Kidney epithelial cell (primary cell): ENCODE data around the gene ZBTB38. TPM values are rescaled to one million over a fixed set of nuclear protein-coding genes. Genes with fewer than 3 reads are reported as not detected.

Experiments
- DNase-seq: peaks from one replicate; pipeline ENCODE4 v3.0.0-alpha.2; 2010; ENCODE audit warnings: low read depth
- H3K27me3 ChIP-seq: 2 replicates; pipeline ENCODE4 v1.6.0; 2011; ENCODE audit warnings: low read length; ENCODE audit not compliant: control insufficient read depth, insufficient read depth
- H3K36me3 ChIP-seq: 2 replicates; pipeline ENCODE4 v1.5.1; 2011; ENCODE audit warnings: low read length; ENCODE audit not compliant: control insufficient read depth, insufficient read depth
- H3K4me3 ChIP-seq: 2 replicates; pipeline ENCODE4 v1.5.1; 2011; ENCODE audit warnings: low read depth, mild to moderate bottlenecking, control low read depth, low read length
- total RNA-seq: library from RNA; depleted of rRNA; stranded (reverse); fragments of >200 nt; gene quantifications from 2 replicates; pipeline ENCODE4 v1.2.3, GENCODE V29; 2015
- TF ChIP-seq, protein P1 (sequence below): IDR thresholded peaks from 2 replicates; pipeline ENCODE4 v1.5.1; 2011; ENCODE audit warnings: mild to moderate bottlenecking, moderate library complexity, low read length, control low read depth, inconsistent platforms; ENCODE audit not compliant: insufficient read depth, poor library complexity, severe bottlenecking

Gene ZBTB38
- total RNA-seq, 1 donor from 2014 or later = 87.0 TPM

DNA sequence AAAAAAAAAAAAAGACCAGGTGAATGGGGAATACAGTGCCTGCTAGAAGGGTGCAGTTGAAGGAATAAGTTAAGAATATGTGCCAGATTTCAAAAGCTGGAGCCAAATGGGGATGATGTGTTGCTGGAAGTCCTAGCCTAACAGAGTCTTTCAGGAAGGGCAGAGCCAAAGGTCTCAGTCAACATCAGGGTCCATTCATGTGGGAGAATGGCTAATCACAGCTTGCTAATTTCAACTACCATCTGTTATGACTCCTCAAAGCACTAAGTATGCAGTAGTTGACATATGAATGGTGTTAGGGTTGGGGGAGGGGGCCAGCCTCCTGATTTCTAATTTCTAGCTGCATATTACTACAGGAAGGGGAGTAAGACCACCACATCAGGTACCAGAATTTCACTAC is 4.4 kb downstream of the ZBTB38 start:
- H3K36me3 ChIP-seq = no peaks in the 10 kb centered on the region
- no peak overlapping the region for H3K4me3 ChIP-seq
- TF ChIP-seq, protein P1, sequence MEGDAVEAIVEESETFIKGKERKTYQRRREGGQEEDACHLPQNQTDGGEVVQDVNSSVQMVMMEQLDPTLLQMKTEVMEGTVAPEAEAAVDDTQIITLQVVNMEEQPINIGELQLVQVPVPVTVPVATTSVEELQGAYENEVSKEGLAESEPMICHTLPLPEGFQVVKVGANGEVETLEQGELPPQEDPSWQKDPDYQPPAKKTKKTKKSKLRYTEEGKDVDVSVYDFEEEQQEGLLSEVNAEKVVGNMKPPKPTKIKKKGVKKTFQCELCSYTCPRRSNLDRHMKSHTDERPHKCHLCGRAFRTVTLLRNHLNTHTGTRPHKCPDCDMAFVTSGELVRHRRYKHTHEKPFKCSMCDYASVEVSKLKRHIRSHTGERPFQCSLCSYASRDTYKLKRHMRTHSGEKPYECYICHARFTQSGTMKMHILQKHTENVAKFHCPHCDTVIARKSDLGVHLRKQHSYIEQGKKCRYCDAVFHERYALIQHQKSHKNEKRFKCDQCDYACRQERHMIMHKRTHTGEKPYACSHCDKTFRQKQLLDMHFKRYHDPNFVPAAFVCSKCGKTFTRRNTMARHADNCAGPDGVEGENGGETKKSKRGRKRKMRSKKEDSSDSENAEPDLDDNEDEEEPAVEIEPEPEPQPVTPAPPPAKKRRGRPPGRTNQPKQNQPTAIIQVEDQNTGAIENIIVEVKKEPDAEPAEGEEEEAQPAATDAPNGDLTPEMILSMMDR = no peak
- DNase-seq = no peak
- no peaks in the 10 kb centered on the region for H3K27me3 ChIP-seq

DNA sequence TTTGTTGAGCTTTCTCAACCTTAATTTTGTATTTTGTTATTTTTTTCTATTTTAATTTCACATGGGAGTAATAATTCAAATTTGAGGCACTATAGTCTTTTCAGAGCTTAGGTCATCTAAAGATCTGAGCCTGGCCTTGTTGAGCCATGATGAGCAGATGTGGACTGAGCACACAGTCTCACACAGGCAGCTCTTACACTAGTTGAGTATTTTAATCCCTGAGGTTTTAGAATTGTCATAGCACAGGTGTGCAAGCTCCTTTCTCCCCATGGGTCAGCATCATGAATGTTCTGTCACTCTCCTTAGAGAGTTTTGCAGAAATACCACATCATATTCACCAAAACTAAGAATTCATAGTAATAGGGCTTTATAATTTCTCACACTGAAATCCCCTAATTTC is 4.9 kb downstream of the ZBTB38 start:
- H3K4me3 ChIP-seq = no peak overlapping the region
- TF ChIP-seq, protein P1 = no peak
- no peaks in the 10 kb centered on the region for H3K27me3 ChIP-seq
- DNase-seq = no peak
- H3K36me3 ChIP-seq = no peaks in the 10 kb centered on the region

DNA sequence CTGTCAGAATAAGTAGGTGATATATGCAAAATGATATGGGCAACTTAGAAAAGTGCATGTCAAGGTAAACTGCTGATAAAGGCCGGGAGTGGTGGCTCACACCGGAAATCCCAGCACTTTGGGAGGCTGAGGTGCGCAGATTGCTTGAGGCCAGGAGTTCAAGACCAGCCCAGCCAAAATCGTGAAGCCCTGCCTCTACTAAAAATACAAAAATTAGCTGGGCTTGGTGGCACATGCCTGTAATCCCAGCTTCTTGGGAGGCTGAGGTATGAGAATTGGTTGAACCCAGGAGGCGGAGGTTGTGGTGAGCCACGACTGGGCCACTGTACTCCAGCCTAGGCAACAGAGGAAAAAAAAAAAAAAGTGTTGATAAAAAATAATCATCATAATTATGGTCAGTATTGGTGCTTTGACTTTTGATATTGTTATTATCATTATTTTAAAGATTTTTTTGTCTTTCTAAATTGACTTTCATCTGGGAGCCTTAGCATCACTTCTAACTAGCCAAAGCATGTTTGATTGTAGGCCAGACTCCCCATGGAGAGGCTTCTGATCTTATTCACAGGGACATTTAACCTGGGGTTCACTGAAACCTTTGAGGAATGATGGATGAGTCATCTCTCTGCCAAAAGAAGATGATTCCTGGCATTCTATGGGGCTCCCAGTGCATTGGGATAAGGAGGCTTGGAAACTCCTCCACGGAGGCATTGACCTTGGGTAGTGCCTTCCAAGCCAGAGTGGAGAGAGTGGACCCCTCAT is 5.6 kb downstream of the ZBTB38 start:
- Histone ChIP-seq H3K4me3 (no peak overlapping the region), H3K27me3 (no peaks in the 10 kb centered on the region), H3K36me3 (no peaks in the 10 kb centered on the region)
- TF ChIP-seq, protein P1 = no peak
- no peak for DNase-seq

DNA sequence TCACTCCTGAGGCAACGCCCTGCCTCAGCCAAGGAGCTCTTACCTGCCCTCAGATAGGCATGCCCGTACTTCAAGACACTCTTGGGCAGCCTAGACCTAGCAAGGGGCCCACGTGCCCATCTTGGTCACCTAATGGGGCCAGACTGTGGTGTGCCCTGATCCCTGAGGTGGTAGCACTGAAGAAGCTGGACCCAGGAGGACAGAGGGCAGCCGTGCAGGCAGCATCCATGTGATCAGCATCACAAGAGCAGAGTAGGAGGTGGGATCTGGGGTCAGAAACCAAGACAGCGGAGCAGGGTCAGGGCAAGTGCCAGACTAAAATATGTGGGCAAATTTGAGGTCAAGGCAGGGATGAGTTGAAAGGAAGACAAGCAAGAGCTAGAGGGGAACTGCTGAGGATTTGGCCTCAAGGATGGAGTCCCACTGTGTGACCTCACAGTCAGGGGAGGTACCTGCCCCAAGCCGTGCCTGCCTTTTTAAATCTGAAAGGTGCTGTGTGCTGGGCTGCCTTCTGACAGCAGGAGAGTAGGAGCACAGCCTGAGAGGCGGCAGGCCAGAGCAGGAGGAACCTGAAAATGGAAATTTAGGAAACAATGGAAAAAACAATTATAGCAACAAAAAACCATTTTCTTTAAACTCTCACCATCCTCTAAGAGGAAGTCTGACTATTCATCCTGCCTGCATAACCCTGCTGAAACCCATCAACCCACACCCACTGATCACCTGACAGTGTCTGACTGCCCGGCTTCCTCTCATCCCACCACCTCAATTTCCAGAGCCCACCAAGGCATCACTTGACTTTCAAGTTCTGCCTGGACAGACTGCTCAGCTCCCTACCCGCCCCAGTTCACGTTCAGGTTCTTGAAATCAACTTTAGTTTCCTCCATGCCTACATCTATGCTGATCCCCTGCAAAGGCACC is 7.3 kb downstream of the ZBTB38 start:
- Histone ChIP-seq H3K36me3 (no peaks in the 10 kb centered on the region), H3K4me3 (no peak overlapping the region), H3K27me3 (no peaks in the 10 kb centered on the region)
- no peak for DNase-seq
- TF ChIP-seq, protein P1 = no peak

DNA sequence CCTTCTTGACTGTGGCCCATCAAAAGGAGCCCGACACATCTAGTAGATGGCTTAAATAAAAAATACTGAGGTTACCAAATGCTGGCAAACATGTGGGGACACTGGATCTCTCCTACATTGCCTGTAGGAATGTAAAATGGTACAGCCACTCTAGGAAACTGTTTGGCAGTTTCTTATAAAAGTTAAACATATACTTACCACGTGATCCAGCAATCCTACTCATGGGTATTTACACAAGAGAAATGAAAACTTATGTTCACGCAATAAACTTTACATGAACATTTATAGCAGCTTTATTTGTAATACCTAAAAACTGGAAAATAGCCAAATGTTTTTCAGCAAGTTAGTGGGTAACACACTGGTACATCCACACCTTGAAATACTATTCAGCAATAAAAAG is 9.1 kb downstream of the ZBTB38 start:
- no peak overlapping the region for H3K4me3 ChIP-seq
- H3K36me3 ChIP-seq = no peaks in the 10 kb centered on the region
- no peaks in the 10 kb centered on the region for H3K27me3 ChIP-seq
- TF ChIP-seq, protein P1 = no peak
- DNase-seq = no peak
